Measurements from ENCODE around the gene CADM1.

The CADM1 gene

GRCh38 chr11:115515647-115516395 lies 11.6 kb upstream of the CADM1 start:
- no peak for DNase-seq (ENCODE audit: low read depth in 3 of 3)

GRCh38 chr11:115506954-115507675 lies 2.9 kb upstream of the CADM1 start:
- DNase-seq (ENCODE audit: low read depth in 3 of 3) = no peak

GRCh38 chr11:115505175-115505574 lies 960 bp upstream of the CADM1 start:
- no peak for DNase-seq (ENCODE audit: low read depth in 3 of 3)

- DNase-seq (ENCODE audit: low read depth in 3 of 3) = no peak
Measured at GRCh38 chr11:115503886-115504275, 334 bp downstream of the CADM1 start.

- no peak for DNase-seq (ENCODE audit: low read depth in 3 of 3)
Measured at GRCh38 chr11:115503083-115503885, 931 bp downstream of the CADM1 start.

- no peak for DNase-seq (ENCODE audit: low read depth in 3 of 3)
Measured at GRCh38 chr11:115502636-115503082, 1.6 kb downstream of the CADM1 start.

- DNase-seq (ENCODE audit: low read depth in 3 of 3) = no peak
Measured at GRCh38 chr11:115501893-115502589, 2.2 kb downstream of the CADM1 start.

- DNase-seq (ENCODE audit: low read depth in 3 of 3) = no peak
Measured at GRCh38 chr11:115501502-115501892, 2.7 kb downstream of the CADM1 start.

- no peak for DNase-seq (ENCODE audit: low read depth in 3 of 3)
Measured at GRCh38 chr11:115500547-115501501, 3.4 kb downstream of the CADM1 start.

GRCh38 chr11:115499891-115500290 lies 4.3 kb downstream of the CADM1 start:
- DNase-seq (ENCODE audit: low read depth in 3 of 3) = no peak

- no peak for DNase-seq (ENCODE audit: low read depth in 3 of 3)
Measured at GRCh38 chr11:115499241-115499799, 4.9 kb downstream of the CADM1 start.

GRCh38 chr11:115498354-115498753 lies 5.9 kb downstream of the CADM1 start:
- DNase-seq (ENCODE audit: low read depth in 3 of 3) = no peak

GRCh38 chr11:115497303-115497702 lies 6.9 kb downstream of the CADM1 start:
- DNase-seq (ENCODE audit: low read depth in 3 of 3) = no peak

GRCh38 chr11:115496892-115497291 lies 7.3 kb downstream of the CADM1 start:
- no peak for DNase-seq (ENCODE audit: low read depth in 3 of 3)

GRCh38 chr11:115493905-115494304 lies 10.3 kb downstream of the CADM1 start:
- no peak for DNase-seq (ENCODE audit: low read depth in 3 of 3)

GRCh38 chr11:115493488-115493887 lies 10.7 kb downstream of the CADM1 start:
- no peak for DNase-seq (ENCODE audit: low read depth in 3 of 3)

- no peak for DNase-seq (ENCODE audit: low read depth in 3 of 3)
Measured at GRCh38 chr11:115489466-115489865, 14.7 kb downstream of the CADM1 start.

GRCh38 chr11:115488945-115489344 lies 15.3 kb downstream of the CADM1 start:
- DNase-seq (ENCODE audit: low read depth in 3 of 3) = no peak

- no peak for DNase-seq (ENCODE audit: low read depth in 3 of 3)
Measured at GRCh38 chr11:115481528-115481927, 22.7 kb downstream of the CADM1 start.

GRCh38 chr11:115480611-115481010 lies 23.6 kb downstream of the CADM1 start:
- DNase-seq (ENCODE audit: low read depth in 3 of 3) = no peak

Measured in stimulated activated CD4-positive, alpha-beta T cell treated with anti-CD3 and anti-CD28 coated beads, TNF-alpha, amount 100 ng/mL, for 48 hours (primary cell).